HG03039 (cell line): ENCODE results near the gene PSMD10.
A peak's percentile ranks its signal among the peaks of the same experiment; 100 is the strongest.

ENCODE experiments used
- ATAC-seq: cut with Tn5 transposase; IDR thresholded peaks from one replicate; pipeline ENCODE4 v1.9.1; 2021; ENCODE audit warnings: mild to moderate bottlenecking, moderate library complexity; ENCODE audit not compliant: unreplicated experiment

Gene PSMD10

GRCh38 chrX:108091264-108091877 is at the start of gene PSMD10, which contains the start of gene ATG4A:
Gene PSMD10, minus strand, starts transcription at chrX:108091542. Its CDS starts 22 bp downstream, at chrX:108091520.
Gene ATG4A, plus strand, starts transcription at chrX:108091778. Its CDS starts 49 bp downstream, at chrX:108091827.
- ATAC-seq: peak; percentile 97

GRCh38 chrX:108138814-108139702 is 47.7 kb upstream of the PSMD10 start:
- ATAC-seq: no peak

GRCh38 chrX:108134724-108135123 is 43.4 kb upstream of the PSMD10 start:
- no peak for ATAC-seq

- no peak for ATAC-seq
Observed at GRCh38 chrX:108132876-108133275, 41.5 kb upstream of the PSMD10 start.

- ATAC-seq: no peak
Observed at GRCh38 chrX:108132034-108132433, 40.7 kb upstream of the PSMD10 start.

- no peak for ATAC-seq
Observed at GRCh38 chrX:108131471-108131870, 40.1 kb upstream of the PSMD10 start.

- no peak for ATAC-seq
Observed at GRCh38 chrX:108130889-108131288, 39.5 kb upstream of the PSMD10 start.

- ATAC-seq: no peak
Observed at GRCh38 chrX:108127152-108127551, 35.8 kb upstream of the PSMD10 start.

- no peak for ATAC-seq
Observed at GRCh38 chrX:108126661-108127060, 35.3 kb upstream of the PSMD10 start.

GRCh38 chrX:108123591-108124366 is 32.4 kb upstream of the PSMD10 start:
- no peak for ATAC-seq

GRCh38 chrX:108122748-108123147 is 31.4 kb upstream of the PSMD10 start:
- no peak for ATAC-seq

GRCh38 chrX:108121291-108121690 is 29.9 kb upstream of the PSMD10 start:
- no peak for ATAC-seq

- no peak for ATAC-seq
Observed at GRCh38 chrX:108117988-108118387, 26.6 kb upstream of the PSMD10 start.

- no peak for ATAC-seq
Observed at GRCh38 chrX:108114541-108114940, 23.2 kb upstream of the PSMD10 start.

GRCh38 chrX:108105473-108105872 is 14.1 kb upstream of the PSMD10 start:
- ATAC-seq: no peak

- no peak for ATAC-seq
Observed at GRCh38 chrX:108097380-108097779, 6.0 kb upstream of the PSMD10 start.

- ATAC-seq: peak; percentile 32
Observed at GRCh38 chrX:108091878-108092291, 543 bp upstream of the PSMD10 start.

- ATAC-seq: no peak
Observed at GRCh38 chrX:108090491-108091263, 665 bp downstream of the PSMD10 start.

- ATAC-seq: no peak
Observed at GRCh38 chrX:108088511-108088910, 2.8 kb downstream of the PSMD10 start.

GRCh38 chrX:108087792-108088191 is 3.5 kb downstream of the PSMD10 start:
- ATAC-seq: no peak

GRCh38 chrX:108081110-108081509 is 10.2 kb downstream of the PSMD10 start:
- no peak for ATAC-seq
